HCT116 (cell line): ENCODE data around the gene SNUPN.

Experiments
- EZH2 ChIP-seq: fragments of 200-600 bp; sonication (generic); IDR thresholded peaks from 2 replicates; pipeline ENCODE4 v1.6.1; 2017; ENCODE audit warnings: antibody characterized with exemption, mixed run types
- POLR2A ChIP-seq: IDR thresholded peaks from 2 replicates; pipeline ENCODE4 v1.7.0; 2011; ENCODE audit warnings: borderline replicate concordance; ENCODE audit not compliant: insufficient read depth, insufficient read length; ENCODE audit errors: extremely low read depth
- SIN3A ChIP-seq: IDR thresholded peaks from 2 replicates; pipeline ENCODE4 v1.6.1; 2012; ENCODE audit warnings: low read depth
- TF ChIP-seq, protein P1 (sequence below), 3 experiments: fragments of 200-600 bp in 1 of 3; sonication (generic) in 1 of 3; IDR thresholded peaks in 2 of 3; conservative IDR thresholded peaks in 1 of 3; 2 replicates each; pipeline ENCODE4 v1.5.1; 2012 to 2017; ENCODE audit warnings: low read depth in 2 of 3, low read length in 2 of 3, antibody characterized with exemption in 1 of 3, borderline replicate concordance in 1 of 3, control low read depth in 1 of 3, mild to moderate bottlenecking in 1 of 3, mixed read lengths in 1 of 3, mixed run types in 1 of 3, moderate library complexity in 1 of 3; ENCODE audit not compliant: insufficient read depth in 1 of 3

DNA sequence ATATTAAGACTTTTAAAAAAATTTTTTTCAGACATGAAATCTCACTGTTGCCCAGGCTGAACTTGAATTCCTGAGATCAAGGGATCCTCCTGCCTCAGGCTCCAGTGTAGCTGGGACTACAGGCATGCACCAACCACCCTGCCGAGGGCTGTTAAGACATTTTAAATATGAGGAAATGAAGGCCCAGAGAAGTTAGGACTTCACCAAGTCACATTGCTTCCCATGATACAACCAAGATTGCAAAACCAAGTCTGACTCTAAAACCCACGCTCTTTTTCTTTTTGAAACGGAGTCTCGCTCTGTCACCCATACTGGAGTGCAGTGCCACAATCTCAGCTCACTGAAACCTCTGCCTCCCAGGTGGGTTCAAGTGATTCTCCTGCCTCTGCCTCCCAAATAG is 74.4 kb downstream of the SNUPN start:
- TF ChIP-seq, protein P1, sequence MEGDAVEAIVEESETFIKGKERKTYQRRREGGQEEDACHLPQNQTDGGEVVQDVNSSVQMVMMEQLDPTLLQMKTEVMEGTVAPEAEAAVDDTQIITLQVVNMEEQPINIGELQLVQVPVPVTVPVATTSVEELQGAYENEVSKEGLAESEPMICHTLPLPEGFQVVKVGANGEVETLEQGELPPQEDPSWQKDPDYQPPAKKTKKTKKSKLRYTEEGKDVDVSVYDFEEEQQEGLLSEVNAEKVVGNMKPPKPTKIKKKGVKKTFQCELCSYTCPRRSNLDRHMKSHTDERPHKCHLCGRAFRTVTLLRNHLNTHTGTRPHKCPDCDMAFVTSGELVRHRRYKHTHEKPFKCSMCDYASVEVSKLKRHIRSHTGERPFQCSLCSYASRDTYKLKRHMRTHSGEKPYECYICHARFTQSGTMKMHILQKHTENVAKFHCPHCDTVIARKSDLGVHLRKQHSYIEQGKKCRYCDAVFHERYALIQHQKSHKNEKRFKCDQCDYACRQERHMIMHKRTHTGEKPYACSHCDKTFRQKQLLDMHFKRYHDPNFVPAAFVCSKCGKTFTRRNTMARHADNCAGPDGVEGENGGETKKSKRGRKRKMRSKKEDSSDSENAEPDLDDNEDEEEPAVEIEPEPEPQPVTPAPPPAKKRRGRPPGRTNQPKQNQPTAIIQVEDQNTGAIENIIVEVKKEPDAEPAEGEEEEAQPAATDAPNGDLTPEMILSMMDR (IDR thresholded peaks at IDR 0.05 in 2 of 3, conservative IDR thresholded peaks at IDR 0.05 in 1 of 3; ENCODE audit: borderline replicate concordance in 1 of 3, insufficient read depth in 1 of 3, low read depth in 2 of 3, low read length in 2 of 3), result no peak
- TF ChIP-seq EZH2 (no peak), SIN3A (no peak), POLR2A (no peak)
